EL (cell line): ENCODE data around the gene CYCS.

Experiments
- DNase-seq: peaks from one replicate; pipeline ENCODE4 v3.0.0-alpha.2; 2016

CYCS gene

DNA sequence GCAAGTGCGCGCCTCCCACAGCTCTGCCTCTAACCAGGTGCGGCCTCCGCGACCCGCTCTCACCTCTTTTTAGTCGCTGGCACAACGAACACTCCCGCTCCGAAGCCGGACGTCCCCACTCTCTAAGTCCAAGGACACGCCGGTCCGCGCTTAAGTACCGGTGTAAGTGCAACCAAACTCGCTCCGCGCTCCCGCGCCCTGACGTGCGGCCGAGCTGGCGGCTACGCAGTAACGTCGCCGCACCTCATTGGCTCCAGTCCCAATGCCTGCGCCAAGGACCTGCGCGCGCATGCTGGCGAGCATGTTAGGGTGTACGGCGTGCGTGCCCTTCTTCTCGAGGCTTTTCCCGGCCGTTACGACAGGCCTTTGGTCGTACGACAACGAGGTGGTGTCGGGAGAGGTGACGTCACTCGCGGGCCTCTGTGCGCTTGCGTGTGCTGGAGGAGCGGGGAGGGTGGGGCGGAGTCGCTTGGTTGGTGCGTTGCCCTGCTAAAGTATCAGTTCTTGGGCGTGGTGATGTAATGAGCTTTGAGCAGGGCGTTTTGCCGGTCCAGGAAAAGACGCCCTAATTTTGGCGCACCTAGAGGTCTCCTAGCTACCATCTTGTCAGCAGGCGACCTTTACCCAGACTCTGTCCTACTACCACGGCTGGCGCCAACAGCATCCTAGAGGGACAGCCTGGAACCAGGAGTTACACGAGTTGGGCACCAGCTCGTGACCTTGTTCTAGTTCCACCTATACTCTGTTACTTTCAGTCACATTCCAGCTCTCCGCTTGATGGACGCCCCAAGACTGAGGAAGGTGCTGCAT lies at the start of gene CYCS:
Gene CYCS (minus strand): TSS at position 124 of the 810 bp plus-strand sequence. CDS start 1,141 bp downstream, outside the sequence.
- peak; percentile 100 for DNase-seq

DNA sequence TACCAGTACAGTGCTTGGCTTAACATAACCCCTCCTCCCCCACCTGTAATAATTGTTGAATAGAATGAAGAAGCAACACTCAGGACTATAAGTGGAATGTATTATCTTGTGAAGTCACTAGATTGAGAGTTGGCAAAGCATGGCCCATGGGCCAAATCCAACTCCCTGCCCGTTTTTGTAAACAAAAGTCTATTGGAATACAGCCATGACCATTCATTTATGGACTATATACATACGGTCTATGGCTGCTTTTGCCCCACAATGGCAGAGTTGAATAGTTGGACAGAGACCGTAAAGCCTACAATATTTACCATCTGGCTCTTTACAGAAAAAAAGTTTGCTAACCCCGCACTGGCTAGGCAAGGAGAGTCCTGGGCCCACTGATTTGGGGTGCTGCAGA lies 48.1 kb upstream of the CYCS start:
- no peak for DNase-seq

DNA sequence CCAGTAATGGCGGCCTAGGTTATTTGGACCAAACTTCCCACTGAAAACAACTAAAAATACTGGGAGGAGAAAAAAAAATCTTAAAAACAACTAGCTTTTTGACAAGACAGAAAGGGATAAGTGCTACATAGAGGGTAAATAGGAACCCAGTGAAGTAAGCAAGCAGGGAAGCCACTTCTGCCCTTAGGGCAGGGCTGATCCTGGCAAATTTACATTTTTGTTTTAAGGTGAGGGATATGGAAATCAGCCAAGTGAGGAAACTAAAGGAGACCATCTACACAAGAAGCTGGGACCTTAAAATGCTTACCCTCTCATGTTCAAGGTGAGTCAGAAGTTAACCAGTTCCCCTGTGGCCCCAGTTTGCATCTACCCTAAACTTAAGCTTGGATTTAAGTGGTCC lies 46.5 kb upstream of the CYCS start:
- DNase-seq = no peak

DNA sequence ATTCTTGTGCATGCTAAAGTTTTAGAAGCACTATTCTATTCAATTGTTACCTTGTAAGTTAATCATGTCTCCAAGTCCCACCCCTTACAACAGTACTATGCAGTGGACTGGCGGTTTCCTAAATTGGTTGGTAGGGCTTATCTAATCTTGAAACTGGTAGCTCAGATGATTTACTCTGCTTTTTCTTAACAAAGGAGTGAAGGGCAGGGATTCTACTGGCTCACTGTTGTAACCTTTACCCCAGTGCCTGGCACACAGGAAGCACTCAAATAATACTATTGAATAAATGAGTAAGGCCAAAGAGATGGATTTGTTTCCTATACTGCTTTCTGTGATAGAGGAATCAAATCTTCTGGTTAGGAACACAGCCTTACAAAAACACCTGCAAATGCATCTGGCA lies 46.0 kb upstream of the CYCS start:
- no peak for DNase-seq

DNA sequence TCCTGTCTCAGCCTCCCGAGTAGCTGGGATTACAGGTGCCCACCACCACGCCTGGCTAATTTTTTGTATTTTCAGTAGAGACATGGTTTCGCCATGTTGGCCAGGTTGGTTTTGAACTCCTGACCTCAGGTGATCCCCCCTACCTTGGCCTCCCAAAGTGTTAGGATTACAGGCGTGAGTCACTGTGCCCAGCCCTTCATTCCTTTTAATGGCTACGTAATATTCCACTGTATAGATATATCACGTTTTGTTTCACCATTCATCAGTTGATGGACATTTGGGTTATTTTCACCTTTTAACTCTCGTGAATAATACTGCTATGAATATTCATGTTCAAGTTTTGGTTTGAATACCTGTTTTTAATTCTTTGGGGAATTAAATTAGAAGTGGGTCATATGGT lies 44.6 kb upstream of the CYCS start:
- no peak for DNase-seq

DNA sequence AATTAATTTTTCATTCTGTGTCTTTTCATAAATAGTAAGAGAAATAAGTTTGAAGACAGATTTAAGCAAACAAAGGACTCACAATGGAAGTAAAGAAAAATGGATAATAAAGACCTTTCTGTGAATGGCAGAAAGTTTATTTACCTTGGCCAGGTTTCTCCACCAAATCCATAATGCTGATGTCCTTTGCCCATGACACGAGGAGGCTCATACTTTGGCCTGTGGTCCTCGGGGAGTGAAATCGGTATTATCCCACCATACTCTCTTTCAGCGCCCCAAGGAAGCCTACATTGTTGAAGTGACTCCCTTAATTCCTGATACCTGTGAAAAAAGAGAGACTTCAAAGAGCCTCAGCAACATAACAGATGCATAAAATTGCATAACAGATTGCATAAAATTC lies 43.1 kb upstream of the CYCS start:
- no peak for DNase-seq

DNA sequence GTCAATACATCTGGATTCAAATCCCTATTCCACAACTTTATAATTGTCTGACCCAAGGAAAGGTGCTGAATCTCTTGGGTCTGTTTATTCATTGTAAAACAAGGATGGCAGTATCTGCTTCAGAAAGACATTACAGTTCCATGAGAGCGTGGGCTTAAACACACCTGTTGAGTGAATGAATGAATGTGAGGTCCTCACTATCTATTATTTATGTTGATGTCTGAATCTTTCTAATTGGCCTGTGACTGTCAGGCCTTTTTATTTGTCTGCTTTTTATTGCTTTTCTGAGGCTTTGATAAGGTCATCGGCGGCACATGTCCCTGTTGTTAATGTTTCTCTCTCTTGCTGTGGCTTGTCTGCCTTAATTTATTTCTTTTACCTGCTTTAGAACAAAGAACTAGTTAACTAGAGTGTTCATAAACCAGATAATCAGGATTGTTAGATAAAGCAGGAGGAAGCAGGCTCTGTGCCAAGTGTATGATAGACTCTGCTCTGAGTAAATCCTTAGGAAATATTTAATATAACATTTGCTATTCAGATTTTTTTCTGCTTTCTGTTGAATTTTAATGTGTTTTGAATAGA lies 42.3 kb upstream of the CYCS start:
- DNase-seq = no peak

DNA sequence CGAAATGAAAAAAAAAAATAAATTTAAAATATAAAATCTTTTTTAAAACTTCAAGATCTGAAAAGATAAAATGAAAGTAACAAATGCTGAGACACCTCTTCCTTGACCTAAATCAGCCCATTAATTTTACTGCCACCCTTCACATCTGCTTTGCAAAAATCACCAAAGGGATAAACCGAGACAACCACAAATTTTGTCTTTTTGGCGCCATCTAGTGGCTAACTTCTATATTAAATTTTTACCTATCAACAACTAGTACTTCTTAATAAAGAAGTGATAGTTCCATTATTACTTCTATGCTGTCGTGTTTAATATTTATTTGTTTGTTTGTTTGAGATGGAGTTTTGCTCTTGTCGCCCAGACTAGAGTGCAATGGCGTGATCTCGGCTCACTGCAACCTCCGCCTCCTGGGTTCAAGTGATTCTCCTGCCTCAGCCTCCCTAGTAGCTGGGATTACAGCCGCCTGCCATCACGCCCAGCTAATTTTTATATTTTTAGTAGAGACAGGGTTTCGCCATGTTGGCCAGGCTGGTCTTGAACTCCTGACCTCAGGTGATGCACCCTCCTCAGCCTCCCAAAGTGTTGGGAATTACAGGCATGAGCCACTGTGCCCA lies 35.0 kb upstream of the CYCS start:
- peak; percentile 48 for DNase-seq

DNA sequence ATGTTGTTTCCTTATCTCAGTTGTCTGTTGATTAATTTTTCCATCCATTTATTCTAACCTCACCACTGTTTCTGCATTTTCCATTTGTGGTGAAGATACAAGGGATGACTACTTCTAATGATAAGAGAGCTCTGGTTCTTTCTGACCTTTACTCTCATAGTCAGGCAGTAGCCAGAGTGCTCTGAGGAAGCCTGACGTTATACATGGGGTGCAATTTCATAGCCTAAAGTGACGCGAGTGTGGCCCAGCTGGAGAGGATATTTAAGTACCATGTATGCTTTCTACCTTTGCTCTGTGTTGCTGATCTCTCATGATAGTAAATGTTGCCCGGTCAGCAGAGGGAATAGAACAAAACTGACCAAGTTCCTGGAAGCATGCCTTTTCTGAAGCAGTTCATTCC lies 33.9 kb upstream of the CYCS start:
- no peak for DNase-seq

DNA sequence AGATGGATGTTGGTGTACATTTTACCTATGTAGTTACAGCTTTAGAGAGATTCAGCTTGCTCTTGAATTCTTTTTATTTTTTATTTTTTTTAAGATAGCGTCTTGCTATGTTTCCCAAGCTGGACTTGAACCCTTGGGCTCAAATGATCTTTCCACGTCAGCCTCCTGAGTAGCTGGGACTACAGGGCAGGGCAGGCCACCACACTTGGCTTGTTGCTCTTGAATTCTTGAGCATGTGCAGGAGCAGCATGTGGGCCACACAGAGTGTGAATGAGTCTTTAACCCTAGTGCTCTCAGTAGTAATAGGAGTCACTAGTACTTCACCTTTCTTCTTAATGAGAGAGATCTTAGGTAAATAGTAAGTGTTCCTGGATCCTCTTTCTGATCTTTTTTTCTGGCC lies 26.7 kb upstream of the CYCS start:
- DNase-seq = no peak

DNA sequence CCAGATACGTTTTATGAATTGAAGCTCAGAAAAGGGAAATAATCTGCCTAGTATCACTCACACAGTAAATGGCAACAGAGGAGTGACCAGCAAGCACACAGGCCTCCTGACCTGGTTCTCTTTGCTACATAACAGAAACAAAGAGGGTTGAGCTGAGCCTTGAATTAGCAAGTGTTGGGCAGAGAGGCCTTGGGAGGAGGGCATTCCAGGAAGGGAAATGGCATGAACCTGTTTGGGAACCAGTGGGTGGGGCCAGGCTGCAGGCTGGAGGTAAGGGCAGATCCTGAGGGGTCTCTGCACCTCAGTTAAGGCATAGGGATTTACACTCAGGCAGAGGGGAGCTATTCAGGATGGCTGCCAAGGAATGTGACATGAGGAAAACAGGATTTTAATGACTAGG lies 24.8 kb upstream of the CYCS start:
- no peak for DNase-seq

DNA sequence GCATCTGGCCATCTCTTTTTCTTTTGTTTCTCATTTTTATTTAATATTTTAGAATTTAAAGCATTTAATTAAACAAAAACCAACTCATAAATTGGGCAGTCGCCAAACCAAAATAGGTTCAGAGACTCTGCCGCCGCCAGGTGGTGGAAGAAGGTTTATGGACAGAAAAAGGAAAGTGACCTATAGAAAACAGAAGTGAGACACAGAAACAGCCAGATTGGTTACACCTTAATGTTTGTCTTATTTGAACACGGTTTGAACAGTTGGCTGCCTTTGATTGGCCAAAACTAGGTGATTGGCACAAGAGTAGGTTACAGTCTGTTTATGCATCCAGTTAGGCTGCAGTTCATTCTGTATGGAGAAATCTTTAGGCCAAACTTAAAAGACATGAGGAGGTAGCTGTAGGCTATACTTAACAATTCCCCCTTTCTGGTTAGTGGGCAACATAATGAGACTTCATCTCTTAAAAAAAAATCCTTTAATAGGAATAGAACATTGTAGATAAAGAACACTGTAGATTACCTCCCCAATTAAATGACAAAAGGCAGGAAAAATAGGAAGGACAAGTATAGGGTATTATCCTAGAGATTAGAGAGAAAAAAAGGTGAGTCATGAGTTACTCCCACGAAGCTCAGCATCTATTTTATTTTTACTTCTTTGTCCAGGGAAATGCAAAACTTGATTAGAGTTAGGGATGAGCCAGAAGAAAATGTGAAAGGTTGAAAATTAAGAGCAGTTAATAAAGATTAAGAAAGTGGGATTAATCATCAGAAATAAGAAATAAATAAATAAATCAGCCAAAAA lies 23.9 kb upstream of the CYCS start:
- no peak for DNase-seq

DNA sequence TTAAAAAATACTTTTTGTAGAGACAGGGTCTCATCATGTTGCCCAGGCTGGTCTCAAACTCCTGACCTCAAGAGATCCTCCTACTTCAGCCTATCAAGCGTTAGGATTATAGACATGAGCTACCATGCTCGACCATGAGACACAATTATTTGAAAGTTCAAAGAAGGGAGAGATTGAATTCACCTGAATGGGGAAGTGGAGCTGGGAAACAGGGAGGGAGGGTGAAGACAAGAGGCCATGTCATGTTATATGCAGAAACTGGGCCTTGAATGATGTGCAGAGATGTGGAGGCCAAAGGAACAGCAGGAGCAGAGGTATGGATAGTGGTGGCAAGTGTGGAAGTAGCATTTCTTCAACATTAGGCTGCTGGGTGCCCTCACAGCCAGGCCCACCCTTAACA lies 18.7 kb upstream of the CYCS start:
- DNase-seq = no peak

DNA sequence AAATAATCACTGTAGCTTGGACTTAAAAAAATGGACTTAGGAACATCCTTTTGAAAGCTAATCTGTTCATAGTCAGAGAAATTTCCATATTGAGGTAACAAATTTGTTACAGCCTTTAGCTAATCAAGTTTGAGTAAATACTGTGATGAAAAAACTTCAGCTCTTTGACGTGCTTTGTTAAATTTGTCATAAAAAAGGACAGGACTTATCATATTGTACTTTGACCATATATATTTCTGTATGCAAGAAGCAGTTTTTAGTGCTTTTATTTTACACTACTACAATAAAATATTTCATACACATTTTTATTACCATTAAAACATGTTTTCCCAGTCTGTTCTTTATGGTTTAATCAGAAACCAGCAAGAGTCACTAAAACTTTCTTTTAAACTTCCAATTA lies 14.5 kb upstream of the CYCS start:
- DNase-seq = no peak

DNA sequence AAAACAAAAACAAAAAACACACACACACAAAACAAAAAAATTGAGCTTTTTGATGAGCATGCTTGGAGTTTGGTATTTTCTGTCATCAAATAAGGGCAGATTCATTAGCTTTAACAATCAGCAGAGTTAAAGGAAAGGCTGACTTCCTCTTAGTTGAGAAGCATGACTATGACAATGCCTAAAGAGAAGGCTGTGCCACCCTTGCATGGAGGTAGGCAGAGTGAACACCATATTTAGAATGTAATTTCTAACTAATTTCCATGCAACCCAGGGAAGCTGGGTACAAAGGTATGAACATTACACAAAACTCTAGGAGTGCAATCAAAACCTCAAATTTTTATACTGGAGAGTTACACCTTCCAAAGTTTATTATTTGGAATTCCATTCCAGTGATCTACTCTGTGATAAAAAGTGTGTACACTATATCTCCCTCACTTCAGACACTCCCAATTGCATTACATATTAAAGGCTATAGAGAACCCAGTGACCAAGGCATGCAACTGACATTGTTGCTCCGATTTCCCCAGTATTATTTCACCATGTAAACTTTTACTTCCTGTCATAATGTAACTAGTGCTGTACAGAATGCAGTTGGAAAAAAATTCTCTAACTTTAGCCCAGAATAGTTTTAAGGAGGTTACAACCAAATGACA lies 9.4 kb upstream of the CYCS start:
- no peak for DNase-seq

DNA sequence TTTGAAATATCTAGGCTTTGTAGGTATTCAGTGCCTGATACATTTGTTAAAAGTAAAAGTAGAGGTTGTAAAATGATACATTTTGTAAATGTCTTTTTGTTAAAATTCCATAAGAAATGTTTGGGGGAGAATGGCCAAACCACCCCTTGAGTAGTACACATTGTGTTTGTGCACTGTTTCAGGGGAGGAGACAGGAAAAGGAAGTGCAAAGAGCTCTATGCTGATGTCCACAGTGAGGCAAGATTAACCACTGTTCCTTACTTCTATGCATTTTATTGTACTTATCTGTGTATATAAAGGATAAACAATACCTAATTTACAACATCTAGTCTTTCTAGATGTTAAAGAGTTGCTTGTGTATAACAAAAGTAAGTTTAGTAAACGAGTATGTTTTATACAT lies 7.4 kb upstream of the CYCS start:
- no peak for DNase-seq

DNA sequence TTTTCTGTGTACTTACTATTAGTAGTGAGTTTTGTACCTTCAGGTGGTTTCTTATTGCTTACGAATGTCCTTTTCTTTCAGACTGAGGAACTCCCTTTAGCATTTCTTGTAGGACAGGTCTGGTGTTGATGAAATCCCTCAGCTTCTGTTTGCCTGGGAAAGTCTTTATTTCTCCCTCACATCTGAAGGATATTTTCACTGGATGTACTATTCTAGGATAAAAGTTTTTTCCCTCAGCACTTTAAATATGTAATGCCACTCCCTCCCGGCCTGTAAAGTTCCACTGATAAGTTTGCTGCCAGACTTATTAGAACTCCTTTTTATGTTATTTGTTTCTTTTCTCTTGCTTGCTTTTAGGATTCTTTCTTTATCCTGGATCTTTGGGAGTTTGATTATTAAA lies 1.7 kb upstream of the CYCS start:
- no peak for DNase-seq

DNA sequence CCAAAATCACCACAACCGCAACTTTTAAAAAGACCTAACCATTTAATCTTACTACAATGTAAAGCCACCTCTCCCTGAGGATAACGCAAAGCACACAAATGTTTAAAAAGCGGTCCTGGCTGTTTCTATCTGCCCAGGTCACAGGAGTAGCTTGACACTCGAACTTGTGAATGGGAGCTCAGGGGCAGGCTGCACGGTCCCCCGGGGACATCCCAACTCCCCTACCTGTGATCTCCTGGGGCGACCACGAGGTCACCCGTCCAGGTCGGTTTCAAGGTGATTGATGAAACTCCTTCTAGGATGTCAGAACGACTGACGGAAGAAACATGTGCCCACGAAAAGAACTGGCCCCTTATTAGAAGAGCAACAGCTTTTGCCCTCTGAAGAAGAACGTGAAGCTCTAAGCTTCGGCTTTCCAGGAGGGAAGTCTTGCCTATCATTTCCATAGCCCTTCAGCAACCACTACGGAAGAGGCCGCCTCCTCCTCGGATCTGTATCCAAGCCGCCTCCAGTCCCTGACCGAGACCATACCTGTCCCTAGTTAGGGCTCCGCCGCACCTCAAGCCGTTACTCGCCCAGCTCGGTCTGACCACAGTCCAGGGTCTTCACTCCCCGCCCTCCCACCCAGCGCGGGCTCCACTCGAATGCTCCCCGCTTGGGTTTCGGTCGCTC lies 459 bp downstream of the CYCS start:
- DNase-seq = no peak

DNA sequence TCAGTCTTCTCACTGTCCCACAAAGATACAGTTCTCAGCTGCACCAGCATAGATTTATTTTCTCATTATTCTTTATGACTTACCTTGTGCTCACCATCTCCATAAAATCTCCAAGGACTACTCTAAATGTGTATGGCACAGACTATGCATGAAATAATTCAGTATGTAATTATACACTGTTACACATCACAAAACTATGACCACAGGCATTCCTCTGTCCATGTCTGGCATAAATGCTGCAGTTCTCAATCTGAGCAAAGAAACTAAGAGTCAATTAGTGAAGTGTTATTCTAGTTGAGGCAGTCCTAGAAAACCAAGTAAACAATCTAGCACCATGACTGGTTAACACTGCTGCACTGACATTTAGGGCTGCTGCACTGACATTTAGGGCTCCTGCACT lies 2.7 kb downstream of the CYCS start:
- peak; percentile 68 for DNase-seq

DNA sequence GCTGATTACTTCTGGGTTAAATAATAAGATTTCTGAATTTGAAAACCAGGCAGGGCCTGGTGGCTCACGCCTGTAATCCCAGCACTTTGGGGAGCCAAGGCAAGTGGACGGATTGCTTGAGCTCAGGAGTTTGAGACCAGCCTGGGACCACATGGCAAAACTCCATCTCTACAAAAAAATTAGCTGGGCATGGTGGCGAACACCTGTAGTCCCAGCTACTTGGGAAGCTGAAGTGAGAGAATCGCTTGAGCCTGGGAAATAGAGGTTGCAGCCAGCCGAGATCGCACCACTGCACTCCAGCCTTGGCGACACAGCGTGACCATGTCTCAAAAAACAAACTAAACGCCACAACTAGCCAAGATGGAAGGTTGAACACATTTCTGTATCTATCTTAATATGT lies 3.5 kb downstream of the CYCS start:
- DNase-seq = no peak

DNA sequence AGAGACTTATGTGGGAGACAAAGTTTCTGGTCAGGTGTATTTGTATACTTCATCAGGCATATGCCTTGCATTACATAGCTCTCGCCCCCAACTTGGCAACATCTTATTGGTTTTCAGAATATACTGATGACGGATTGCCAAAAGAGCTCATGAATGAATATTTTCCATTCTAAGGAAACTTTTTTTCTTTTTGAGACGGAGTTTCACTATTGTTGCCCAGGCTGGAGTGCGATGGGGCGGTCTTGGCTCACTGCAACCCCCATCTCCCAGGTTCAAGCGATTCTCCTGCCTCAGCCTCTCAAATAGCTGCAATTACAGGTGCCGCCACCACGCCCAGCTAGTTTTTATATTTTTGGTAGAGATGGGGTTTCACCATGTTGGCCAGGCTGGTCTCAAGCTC lies 6.0 kb downstream of the CYCS start:
- DNase-seq = no peak

DNA sequence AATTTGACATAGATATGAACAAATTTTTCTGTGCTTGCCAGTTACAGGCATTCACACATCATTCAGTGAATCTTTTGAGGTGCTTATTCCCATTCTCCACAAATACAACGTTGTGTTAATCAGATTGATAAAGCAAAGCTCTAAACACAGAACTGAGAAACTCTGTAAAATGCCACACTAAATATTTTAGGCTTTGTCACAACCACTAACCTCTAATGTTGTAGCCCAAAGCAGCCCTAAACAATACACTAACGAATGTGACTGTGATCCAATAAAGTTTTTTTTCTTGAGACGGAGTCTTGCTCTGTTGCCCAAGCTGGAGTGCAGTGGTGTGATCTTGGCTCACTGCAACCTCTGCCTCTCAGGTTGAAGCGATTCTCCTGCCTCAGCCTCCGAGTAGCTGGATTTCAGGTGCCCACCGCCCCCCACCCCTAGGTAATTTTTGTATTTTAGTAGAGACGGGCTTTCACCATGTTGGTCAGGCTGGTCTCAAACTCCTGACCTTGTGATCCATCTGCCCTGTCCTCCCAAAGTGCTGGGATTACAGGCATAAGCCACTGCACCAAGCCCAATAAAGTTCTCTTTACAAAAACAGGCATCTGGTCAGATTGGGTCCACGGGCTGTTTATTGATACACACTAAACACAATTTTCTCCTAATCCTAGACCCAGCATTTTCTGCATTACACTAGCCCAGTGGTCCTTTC lies 6.9 kb downstream of the CYCS start:
- DNase-seq = no peak
